ELF-1 (cell line): ENCODE measurements around the gene ME3.
"Not testable (repeated sequence)": the region's sequence is repeated elsewhere in the genome, so short reads cannot be mapped to it uniquely, and the experiment has no call there.

ENCODE experiments used
- DNase-seq: peaks from one replicate; pipeline ENCODE4 v3.0.0-alpha.2; 2016; ENCODE audit warnings: low read depth, low spot score

The ME3 gene

GRCh38 chr11:86587264-86588193 is 84.9 kb downstream of the ME3 start:
- no peak for DNase-seq

- DNase-seq, result no peak
Measured at GRCh38 chr11:86586307-86586706, 86.1 kb downstream of the ME3 start.

GRCh38 chr11:86582898-86583297 is 89.5 kb downstream of the ME3 start:
- no peak for DNase-seq

- no peak for DNase-seq
Measured at GRCh38 chr11:86580535-86580934, 91.9 kb downstream of the ME3 start.

GRCh38 chr11:86579406-86579731 is 93.0 kb downstream of the ME3 start:
- no peak for DNase-seq

GRCh38 chr11:86578727-86579405 is 93.5 kb downstream of the ME3 start:
- no peak for DNase-seq

- DNase-seq, result no peak
Measured at GRCh38 chr11:86577644-86578636, 94.5 kb downstream of the ME3 start.

GRCh38 chr11:86576946-86577624 is 95.3 kb downstream of the ME3 start:
- no peak for DNase-seq

- DNase-seq, result no peak
Measured at GRCh38 chr11:86575927-86576326, 96.5 kb downstream of the ME3 start.

- DNase-seq, result no peak
Measured at GRCh38 chr11:86575208-86575855, 97.1 kb downstream of the ME3 start.

- DNase-seq, result no peak
Measured at GRCh38 chr11:86574493-86575207, 97.8 kb downstream of the ME3 start.

GRCh38 chr11:86571273-86571948 is 101.0 kb downstream of the ME3 start:
- peak; percentile 94 for DNase-seq

GRCh38 chr11:86570451-86570850 is 102.0 kb downstream of the ME3 start:
- DNase-seq, result no peak

- DNase-seq, result no peak
Measured at GRCh38 chr11:86570020-86570419, 102.4 kb downstream of the ME3 start.

GRCh38 chr11:86569109-86569508 is 103.3 kb downstream of the ME3 start:
- DNase-seq, result no peak

- DNase-seq, result no peak
Measured at GRCh38 chr11:86565801-86566312, 106.6 kb downstream of the ME3 start.

GRCh38 chr11:86565388-86565787 is 107.0 kb downstream of the ME3 start:
- no peak for DNase-seq

GRCh38 chr11:86562842-86563241 is 109.6 kb downstream of the ME3 start:
- not testable (repeated sequence) for DNase-seq

GRCh38 chr11:86559311-86559945 is 113.0 kb downstream of the ME3 start:
- DNase-seq, result peak; percentile 84
